ENCODE data around the gene C12orf56. TPM values are rescaled to one million over a fixed set of nuclear protein-coding genes. Genes with fewer than 3 reads are reported as not detected.
A peak's percentile ranks its signal among the peaks of the same experiment; 100 is the strongest.

C12orf56 gene
- total and polyA plus RNA-seq, 9 of the 15 experiments (the other 6 are each of a cell fraction or from before 2014, with no cell fraction given) = 0.40 to 4.8 (median 1.2) TPM

DNA sequence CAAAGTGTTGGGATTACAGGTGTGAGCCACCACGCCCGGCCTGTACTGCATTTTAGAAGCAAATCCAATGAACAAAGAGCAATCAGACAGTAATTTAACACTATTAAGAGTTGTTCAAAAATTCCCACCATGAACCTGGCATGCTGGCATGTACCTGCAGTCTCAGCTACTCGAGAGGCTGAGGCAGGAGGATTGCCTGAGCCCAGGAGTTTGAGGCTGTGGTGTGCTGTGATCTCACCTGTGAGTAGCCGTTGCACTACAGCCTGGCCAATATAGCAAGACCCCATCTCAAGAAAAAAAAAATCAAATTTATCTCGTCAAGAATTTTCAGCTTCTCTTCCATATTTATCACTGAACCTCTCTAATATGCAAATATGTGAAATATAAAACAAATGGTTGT lies 128.7 kb downstream of the C12orf56 start:
- no TSS peak for BruUV-seq (replicated peaks)
- Histone ChIP-seq H3K27me3 (ENCODE audit: control insufficient read depth in 2 of 2, insufficient read depth in 2 of 2, low read length in 2 of 2) (peaks cover 6 to 24% of the 10 kb centered on the region in 2 experiments; a peak in 4 of 5 replicates), H3K36me3 (ENCODE audit: control insufficient read depth, insufficient read depth, low read length) (no peaks in the 10 kb centered on the region), H3K4me1 (replicated peaks in 1 of 2; ENCODE audit: control insufficient read depth in 2 of 2, insufficient read depth in 2 of 2, low read length in 2 of 2) (no peaks in the 10 kb centered on the region), H3K4me3 (no peak overlapping the region), H3K79me2 (ENCODE audit: control insufficient read depth, insufficient read depth, low read length) (no peaks in the 10 kb centered on the region), H3K9ac (ENCODE audit: insufficient read depth in 1 of 2, low read depth in 2 of 2, low read length in 2 of 2) (no peak overlapping the region), H3K9me1 (ENCODE audit: control insufficient read depth, insufficient read depth, low read length) (no peaks in the 10 kb centered on the region), H3K4me2 (ENCODE audit: insufficient read depth, low read length) (no peak overlapping the region), H2AFZ (ENCODE audit: low read depth, low read length) (no peak overlapping the region), H3K9me3 (replicated peaks; ENCODE audit: control insufficient read depth, insufficient read depth, low read depth, low read length) (no peaks in the 10 kb centered on the region), H4K20me1 (replicated peaks; ENCODE audit: control insufficient read depth, insufficient read depth, low read length) (no peaks in the 10 kb centered on the region), H3K27ac (ENCODE audit: extremely low read depth, low read depth, low read length) (no peak overlapping the region)
- peak; percentile 81 for TF ChIP-seq ZNF121 (CRISPR knock-in tag; conservative IDR thresholded peaks at IDR 0.05)
- no peak for TF ChIP-seq HNRNPK (IDR thresholded peaks at IDR 0.05; ENCODE audit: low read depth, low read length, poor library complexity, severe bottlenecking)
- no peak for FAIRE-seq
- intact Hi-C loops (cut with micrococcal nuclease) = no loop called here
- no peak for DNase-seq (ENCODE audit: extremely low read depth in 1 of 4, low spot score in 3 of 4)
- WGBS (ENCODE audit: insufficient coverage, low coverage, missing lambda C conversion rate) = 0% methylated on average over 5 of the region's 5 CpGs
- ChIA-PET POLR2A (no interaction called here), CTCF (ENCODE audit: low intra/inter-chr PET ratio) (no interaction called here)
- in situ Hi-C loops (cut with MboI) = loop anchor here (25.0 kb wide), 1 partner anchor 850 kb away; no protein-coding TSS in a partner anchor
- no peak for ATAC-seq

DNA sequence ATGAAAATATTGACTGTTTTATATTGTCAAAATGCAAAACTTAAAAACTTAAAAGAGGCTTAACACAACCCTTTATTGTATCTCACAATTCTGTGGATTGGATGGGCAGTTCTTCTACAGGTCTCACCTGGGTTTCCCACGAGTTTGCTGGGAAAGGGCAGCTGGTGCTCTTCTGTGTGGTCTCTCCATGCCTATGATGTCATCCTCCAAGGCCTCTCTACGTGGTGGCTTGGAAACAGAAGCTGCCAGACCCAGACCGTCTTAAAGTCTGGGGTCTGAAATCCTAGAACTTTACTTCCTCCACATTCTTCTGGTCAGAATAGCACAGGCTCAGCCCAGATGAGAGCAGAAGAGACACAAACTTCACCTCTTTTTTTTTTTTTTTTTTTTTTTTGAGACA lies 132.0 kb downstream of the C12orf56 start:
- no peak overlapping the region for H2AFZ ChIP-seq (ENCODE audit: low read depth, low read length)
- ATAC-seq (no peak), DNase-seq (ENCODE audit: extremely low read depth in 1 of 4, low spot score in 3 of 4) (no peak), FAIRE-seq (no peak)
- in situ Hi-C loops (cut with MboI) = loop anchor here (10.0 to 25.0 kb wide), 2 partner anchors 594 to 846 kb away; partner anchors contain the start of gene DPY19L2
- CTCF ChIA-PET (ENCODE audit: low intra/inter-chr PET ratio) = no interaction called here
- no peaks in the 10 kb centered on the region for H3K36me3 ChIP-seq (ENCODE audit: control insufficient read depth, insufficient read depth, low read length)
- no peak overlapping the region for H3K9ac ChIP-seq (ENCODE audit: insufficient read depth in 1 of 2, low read depth in 2 of 2, low read length in 2 of 2)
- H3K79me2 ChIP-seq (ENCODE audit: control insufficient read depth, insufficient read depth, low read length) = no peaks in the 10 kb centered on the region
- H3K27ac ChIP-seq (ENCODE audit: extremely low read depth, low read depth, low read length) = no peak overlapping the region
- H3K4me1 ChIP-seq (replicated peaks in 1 of 2; ENCODE audit: control insufficient read depth in 2 of 2, insufficient read depth in 2 of 2, low read length in 2 of 2) = no peaks in the 10 kb centered on the region; a peak in 1 of 5 replicates
- intact Hi-C loops (cut with micrococcal nuclease) = loop anchor here (5.0 to 10.0 kb wide), 4 partner anchors 114 to 1156 kb away; no protein-coding TSS in a partner anchor
- WGBS (ENCODE audit: insufficient coverage, low coverage, missing lambda C conversion rate) = 0% methylated on average over 3 of the region's 3 CpGs
- H3K9me3 ChIP-seq (replicated peaks; ENCODE audit: control insufficient read depth, insufficient read depth, low read depth, low read length) = no peaks in the 10 kb centered on the region
- H3K27me3 ChIP-seq (ENCODE audit: control insufficient read depth in 2 of 2, insufficient read depth in 2 of 2, low read length in 2 of 2) = peaks cover 2 to 17% of the 10 kb centered on the region in 2 experiments; a peak in 3 of 5 replicates
- no peaks in the 10 kb centered on the region for H4K20me1 ChIP-seq (replicated peaks; ENCODE audit: control insufficient read depth, insufficient read depth, low read length)
- no peaks in the 10 kb centered on the region for H3K9me1 ChIP-seq (ENCODE audit: control insufficient read depth, insufficient read depth, low read length)
- no TSS peak for BruUV-seq (replicated peaks)
- POLR2A ChIA-PET = interaction anchor here (0.6 kb wide), 1 partner anchor 101 kb away, joined by 3 read pairs; no protein-coding TSS in a partner anchor
- no peak overlapping the region for H3K4me3 ChIP-seq
- no peak overlapping the region for H3K4me2 ChIP-seq (ENCODE audit: insufficient read depth, low read length)
- TF ChIP-seq, protein P1, sequence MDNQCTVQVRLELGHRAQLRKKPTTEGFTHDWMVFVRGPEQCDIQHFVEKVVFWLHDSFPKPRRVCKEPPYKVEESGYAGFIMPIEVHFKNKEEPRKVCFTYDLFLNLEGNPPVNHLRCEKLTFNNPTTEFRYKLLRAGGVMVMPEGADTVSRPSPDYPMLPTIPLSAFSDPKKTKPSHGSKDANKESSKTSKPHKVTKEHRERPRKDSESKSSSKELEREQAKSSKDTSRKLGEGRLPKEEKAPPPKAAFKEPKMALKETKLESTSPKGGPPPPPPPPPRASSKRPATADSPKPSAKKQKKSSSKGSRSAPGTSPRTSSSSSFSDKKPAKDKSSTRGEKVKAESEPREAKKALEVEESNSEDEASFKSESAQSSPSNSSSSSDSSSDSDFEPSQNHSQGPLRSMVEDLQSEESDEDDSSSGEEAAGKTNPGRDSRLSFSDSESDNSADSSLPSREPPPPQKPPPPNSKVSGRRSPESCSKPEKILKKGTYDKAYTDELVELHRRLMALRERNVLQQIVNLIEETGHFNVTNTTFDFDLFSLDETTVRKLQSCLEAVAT (IDR thresholded peaks at IDR 0.05) = no peak
- TF ChIP-seq ZNF551 (CRISPR knock-in tag; IDR thresholded peaks at IDR 0.05) (no peak), GATAD2A (IDR thresholded peaks at IDR 0.05) (no peak), SREBF2 (CRISPR knock-in tag; IDR thresholded peaks at IDR 0.05) (no peak), HMGN3 (IDR thresholded peaks at IDR 0.05; ENCODE audit: borderline replicate concordance, extremely low read depth, insufficient read length, low read depth, low read length) (no peak), YY1 (IDR thresholded peaks at IDR 0.05; ENCODE audit: borderline replicate concordance in 1 of 3, control insufficient read depth in 1 of 3, extremely low read depth in 1 of 3, insufficient read depth in 3 of 3, insufficient read length in 1 of 3, insufficient replicate concordance in 2 of 3, low read depth in 1 of 3, low read length in 2 of 3) (no peak), PPARD (CRISPR knock-in tag; IDR thresholded peaks at IDR 0.05) (no peak), MAFK (IDR thresholded peaks at IDR 0.05; ENCODE audit: low read length) (no peak), CBFB (CRISPR knock-in tag; IDR thresholded peaks at IDR 0.05) (no peak), KAT8 (IDR thresholded peaks at IDR 0.05; ENCODE audit: low read depth) (no peak), RBM34 (IDR thresholded peaks at IDR 0.05; ENCODE audit: borderline replicate concordance, insufficient read depth, low read length) (no peak), CEBPG (CRISPR knock-in tag; IDR thresholded peaks at IDR 0.05) (no peak), CEBPG (tag; conservative IDR thresholded peaks at IDR 0.05 in 1 of 2, IDR thresholded peaks at IDR 0.05 in 1 of 2) (no peak), NR1H2 (CRISPR knock-in tag; IDR thresholded peaks at IDR 0.05) (no peak)

All from K562 (cell line).